Measurements from ENCODE around the gene PRKAA1.

DNA sequence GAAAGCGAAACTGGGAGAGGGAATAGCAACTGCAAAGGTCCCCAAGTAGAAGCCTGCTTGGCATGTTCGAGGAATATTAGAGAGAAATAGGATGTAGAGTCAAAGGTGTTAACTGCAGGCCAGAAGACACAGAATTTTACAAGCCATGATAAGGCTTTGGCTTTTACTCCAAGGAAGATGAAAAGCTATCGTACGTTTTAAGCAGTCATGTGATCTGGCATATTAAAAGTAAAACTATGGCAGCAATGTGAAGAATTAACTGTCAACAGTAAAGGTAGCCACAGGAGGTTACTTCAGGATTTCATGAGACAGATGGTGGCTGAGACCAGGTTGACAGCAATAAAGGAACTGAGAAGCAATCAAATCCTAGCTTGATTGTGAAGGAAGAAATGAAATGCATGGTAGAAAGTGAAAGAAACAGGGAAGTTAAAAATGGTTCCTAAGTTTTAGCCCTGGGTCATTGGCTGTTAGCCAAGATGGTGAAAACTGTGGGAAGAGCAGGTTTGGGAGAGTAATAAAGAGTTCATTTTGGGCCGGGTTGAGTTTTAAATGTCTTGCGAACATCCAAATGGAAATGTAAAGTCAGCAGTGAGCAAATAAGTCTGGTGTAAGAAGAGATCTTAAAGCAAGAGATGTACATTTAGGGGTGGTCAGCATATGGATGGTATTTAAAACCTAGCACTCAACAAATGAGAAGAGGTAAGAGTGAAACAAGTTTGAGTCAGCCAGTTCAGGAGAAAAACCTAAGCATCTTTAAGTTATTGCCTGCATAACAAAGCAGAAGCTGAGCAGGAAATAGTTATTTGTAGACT is 22.1 kb downstream of the PRKAA1 start:
- TF ChIP-seq EZH2 (IDR thresholded peaks at IDR 0.05; ENCODE audit: borderline replicate concordance, insufficient read depth, low read length, poor library complexity, severe bottlenecking) (no peak), REST (IDR thresholded peaks at IDR 0.05; ENCODE audit: borderline replicate concordance) (no peak), MXI1 (conservative IDR thresholded peaks at IDR 0.05; ENCODE audit: poor library complexity, severe bottlenecking) (no peak), EP300 (conservative IDR thresholded peaks at IDR 0.05; ENCODE audit: poor library complexity, severe bottlenecking) (no peak)

Measured in neural cell (in vitro differentiated cells).